GM12864 (cell line): ENCODE measurements around the gene SHISA8.

Source experiments
- DNase-seq: peaks from one replicate; pipeline ENCODE4 v3.0.0-alpha.2; 2011; ENCODE audit warnings: low read depth
- H3K4me3 ChIP-seq: 2 replicates; pipeline ENCODE4 v1.5.1; 2011; ENCODE audit warnings: mild to moderate bottlenecking, low read depth, low read length, control low read depth
- TF ChIP-seq, protein P1 (sequence below): IDR thresholded peaks from 2 replicates; pipeline ENCODE4 v1.5.1; 2011; ENCODE audit warnings: low read depth, mild to moderate bottlenecking, moderate library complexity, low read length, control low read depth, inconsistent platforms; ENCODE audit errors: missing control alignments

Gene SHISA8

DNA sequence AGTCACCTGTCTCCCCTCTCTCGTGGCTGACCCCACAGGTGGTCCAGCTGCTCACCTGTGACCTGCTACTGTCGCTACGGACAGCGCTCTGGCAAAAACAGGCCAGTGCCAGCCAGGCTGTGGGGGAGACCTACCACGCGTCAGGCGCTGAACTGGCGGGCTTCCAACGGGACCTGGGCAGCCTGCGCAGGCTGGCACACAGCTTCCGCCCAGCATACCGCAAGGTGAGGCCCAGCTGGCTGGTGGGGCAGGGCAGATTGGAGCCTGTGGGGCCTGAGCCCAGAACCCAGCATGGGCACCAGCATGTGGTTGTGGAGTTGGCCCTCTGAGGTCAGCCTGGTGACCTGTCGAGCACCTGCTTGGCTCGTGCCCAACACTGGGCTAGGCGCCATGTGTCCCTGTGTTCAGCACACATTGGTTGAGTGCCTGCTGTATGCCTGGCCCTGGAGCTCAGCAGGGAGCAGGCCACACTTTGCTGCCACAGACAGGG lies 11.9 kb downstream of the SHISA8 start:
- TF ChIP-seq, protein P1, sequence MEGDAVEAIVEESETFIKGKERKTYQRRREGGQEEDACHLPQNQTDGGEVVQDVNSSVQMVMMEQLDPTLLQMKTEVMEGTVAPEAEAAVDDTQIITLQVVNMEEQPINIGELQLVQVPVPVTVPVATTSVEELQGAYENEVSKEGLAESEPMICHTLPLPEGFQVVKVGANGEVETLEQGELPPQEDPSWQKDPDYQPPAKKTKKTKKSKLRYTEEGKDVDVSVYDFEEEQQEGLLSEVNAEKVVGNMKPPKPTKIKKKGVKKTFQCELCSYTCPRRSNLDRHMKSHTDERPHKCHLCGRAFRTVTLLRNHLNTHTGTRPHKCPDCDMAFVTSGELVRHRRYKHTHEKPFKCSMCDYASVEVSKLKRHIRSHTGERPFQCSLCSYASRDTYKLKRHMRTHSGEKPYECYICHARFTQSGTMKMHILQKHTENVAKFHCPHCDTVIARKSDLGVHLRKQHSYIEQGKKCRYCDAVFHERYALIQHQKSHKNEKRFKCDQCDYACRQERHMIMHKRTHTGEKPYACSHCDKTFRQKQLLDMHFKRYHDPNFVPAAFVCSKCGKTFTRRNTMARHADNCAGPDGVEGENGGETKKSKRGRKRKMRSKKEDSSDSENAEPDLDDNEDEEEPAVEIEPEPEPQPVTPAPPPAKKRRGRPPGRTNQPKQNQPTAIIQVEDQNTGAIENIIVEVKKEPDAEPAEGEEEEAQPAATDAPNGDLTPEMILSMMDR, result no peak
- no peak overlapping the region for H3K4me3 ChIP-seq
- DNase-seq, result no peak

DNA sequence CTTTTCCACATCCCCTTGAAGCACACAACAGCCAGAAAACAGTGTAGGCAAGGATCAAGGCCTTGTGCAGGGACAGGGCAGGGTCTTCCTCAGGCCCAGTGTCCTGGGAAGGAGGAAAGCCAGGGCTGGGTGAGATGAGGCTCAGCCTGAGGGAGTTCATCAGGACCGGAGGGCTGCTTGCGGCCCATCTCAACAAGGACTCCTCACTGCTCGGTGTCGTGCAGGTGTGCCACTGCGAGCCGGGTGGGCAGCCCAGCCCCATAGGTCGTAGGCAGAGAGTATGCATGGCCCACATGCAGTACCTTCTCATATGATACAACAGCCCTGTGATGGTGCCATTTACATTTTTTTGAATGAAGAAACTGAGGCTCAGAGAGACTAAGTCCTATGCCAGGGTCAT lies 12.9 kb downstream of the SHISA8 start:
- TF ChIP-seq, protein P1, result no peak
- H3K4me3 ChIP-seq, result no peak overlapping the region
- no peak for DNase-seq

DNA sequence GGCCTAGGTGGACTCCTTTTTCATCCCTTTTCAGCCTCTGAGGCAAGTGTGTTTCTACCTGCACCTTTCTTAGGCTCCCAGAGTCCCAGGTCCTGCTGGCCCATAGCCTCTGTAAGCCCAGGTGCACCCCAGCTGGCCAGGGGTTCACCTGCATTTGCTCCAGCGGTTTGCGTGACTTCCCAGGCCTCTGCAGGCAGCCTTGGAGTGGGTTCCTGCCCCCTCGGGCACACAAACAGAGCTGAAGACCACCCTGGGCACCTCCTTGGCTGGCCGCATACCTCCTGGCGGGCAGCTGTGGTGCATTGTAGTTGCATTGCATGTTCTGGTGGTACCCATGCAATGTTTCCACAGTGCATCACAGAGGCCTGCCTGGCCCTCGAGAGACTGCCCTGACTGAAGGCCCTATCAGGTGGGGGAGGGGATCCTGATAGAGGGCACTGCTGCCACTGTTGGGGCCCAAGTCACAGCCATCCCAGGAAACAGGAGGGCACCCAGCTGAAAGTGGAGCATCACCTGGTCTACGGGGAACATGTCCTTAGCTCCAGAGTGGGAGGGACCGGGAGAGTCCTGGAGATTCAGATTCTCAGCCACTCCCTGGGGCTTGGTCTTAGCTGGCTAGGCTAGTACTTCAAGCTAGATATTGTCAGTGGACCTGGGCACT lies 14.1 kb downstream of the SHISA8 start:
- no peak overlapping the region for H3K4me3 ChIP-seq
- TF ChIP-seq, protein P1, result no peak
- no peak for DNase-seq

DNA sequence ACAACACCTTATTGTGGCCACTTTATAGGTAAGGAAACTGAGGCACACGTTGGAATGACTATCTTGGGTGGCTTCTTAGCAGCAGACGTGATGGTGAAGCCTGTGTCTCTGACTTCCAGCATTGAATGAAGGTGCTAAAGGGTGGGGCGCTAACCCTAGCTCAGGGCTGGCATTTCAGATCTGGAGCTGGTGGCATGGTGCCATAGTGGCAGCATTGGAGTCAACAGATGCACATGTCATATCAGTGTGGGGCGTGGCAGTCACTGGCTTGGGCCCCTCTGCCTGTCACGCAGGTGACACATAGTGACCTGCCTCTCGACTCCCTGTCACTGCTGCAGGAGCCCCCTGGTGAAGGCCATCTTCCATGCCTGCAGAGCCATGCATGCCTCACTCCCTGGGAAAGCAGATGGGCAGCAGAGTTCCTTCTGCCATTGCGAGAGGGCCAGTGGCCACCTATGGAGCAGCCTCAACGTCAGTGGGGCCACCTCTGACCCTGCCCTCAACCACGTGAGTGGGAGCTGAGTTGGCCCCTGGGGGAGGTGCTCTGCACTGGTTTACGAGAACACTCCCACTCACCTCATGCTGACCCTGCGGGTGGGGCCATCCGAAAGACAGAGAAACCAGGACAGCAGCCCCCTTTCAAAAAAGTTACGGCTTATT lies 14.8 kb downstream of the SHISA8 start:
- TF ChIP-seq, protein P1, result no peak
- H3K4me3 ChIP-seq, result no peak overlapping the region
- no peak for DNase-seq

DNA sequence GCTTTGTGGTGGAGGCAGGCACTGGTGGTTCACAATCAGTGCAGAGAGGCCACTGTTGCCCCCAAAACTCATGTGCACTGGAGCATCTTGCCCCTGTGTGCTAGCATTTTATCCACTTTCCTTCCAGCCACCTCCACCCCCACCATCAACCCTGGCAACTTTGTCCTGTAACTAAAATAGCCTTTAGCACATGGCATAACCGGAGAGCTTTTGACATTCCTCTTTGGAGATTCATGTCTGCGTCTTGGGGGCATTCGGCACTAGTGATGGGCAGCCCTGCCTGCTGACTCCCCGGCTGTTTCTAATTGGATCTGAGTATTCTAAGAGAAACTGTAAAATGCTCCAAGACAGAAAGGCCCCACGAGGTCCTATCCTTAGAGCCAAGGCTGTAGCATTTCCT lies 15.8 kb downstream of the SHISA8 start:
- DNase-seq, result no peak
- TF ChIP-seq, protein P1, result no peak
- H3K4me3 ChIP-seq, result no peak overlapping the region

DNA sequence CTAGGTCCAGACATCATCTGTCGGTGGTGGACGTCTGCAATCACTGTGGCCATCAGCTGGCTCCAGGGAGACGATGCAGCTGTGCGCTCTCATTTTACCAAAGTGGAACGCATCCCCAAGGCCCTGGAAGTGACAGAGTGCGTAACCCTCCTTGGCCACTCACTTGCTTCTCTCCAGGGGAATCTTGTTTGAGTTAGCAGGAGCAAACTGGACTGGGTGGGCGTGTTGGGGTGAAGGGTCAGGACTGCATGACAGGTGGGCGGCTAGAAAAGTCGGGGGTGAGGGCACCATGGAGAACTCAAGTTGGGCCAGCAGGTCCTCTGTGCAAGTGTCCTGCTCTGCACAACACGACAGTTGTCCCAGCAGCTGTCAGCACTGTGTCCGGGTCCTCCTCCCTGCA lies 16.2 kb downstream of the SHISA8 start:
- no peak for DNase-seq
- no peak overlapping the region for H3K4me3 ChIP-seq
- TF ChIP-seq, protein P1, result no peak
